GM23338 (cell line): Measurements from ENCODE around the gene ECM2. TPM values are rescaled to one million over a fixed set of nuclear protein-coding genes. Genes with fewer than 3 reads are reported as not detected.

Experiments used
- ATAC-seq: fragments of 200-7000 bp; cut with Tn5 transposase; 3 replicates; pipeline ENCODE4 v1.9.1; 2020
- DNase-seq: peaks from one replicate; pipeline ENCODE4 v3.0.0-alpha.2; 2015; ENCODE audit warnings: low spot score
- H2AFZ ChIP-seq: fragments of 200-600 bp; sonication (generic); 2 replicates; pipeline ENCODE4 v1.8.0; 2016; ENCODE audit warnings: antibody characterized with exemption, mild to moderate bottlenecking, moderate library complexity
- H3F3A ChIP-seq: fragments of 200-600 bp; sonication (generic); replicated peaks from 2 replicates; pipeline ENCODE4 v1.8.0; 2017; ENCODE audit warnings: antibody characterized with exemption, mixed run types, low read depth
- H3K27ac ChIP-seq: fragments of 200-600 bp; sonication (generic); 2 replicates; pipeline ENCODE4 v1.6.1; 2016; ENCODE audit warnings: low read depth
- H3K27me3 ChIP-seq: fragments of 200-600 bp; sonication (generic); 2 replicates; pipeline ENCODE4 v1.8.0; 2016; ENCODE audit warnings: mild to moderate bottlenecking, mixed run types, moderate library complexity; ENCODE audit not compliant: insufficient read depth
- H3K36me3 ChIP-seq: fragments of 200-600 bp; sonication (generic); 2 replicates; pipeline ENCODE4 v1.8.0; 2016; ENCODE audit warnings: mild to moderate bottlenecking; ENCODE audit not compliant: insufficient read depth
- H3K4me1 ChIP-seq: fragments of 200-600 bp; sonication (generic); 2 replicates; pipeline ENCODE4 v1.8.0; 2016; ENCODE audit warnings: mild to moderate bottlenecking, moderate library complexity; ENCODE audit not compliant: insufficient read depth
- H3K4me2 ChIP-seq: fragments of 200-600 bp; sonication (generic); 2 replicates; pipeline ENCODE4 v1.7.1; 2017; ENCODE audit warnings: mixed run types
- H3K4me3 ChIP-seq: fragments of 200-600 bp; sonication (generic); 2 replicates; pipeline ENCODE4 v1.6.1; 2016; ENCODE audit warnings: mixed run types
- H3K79me2 ChIP-seq: fragments of 200-600 bp; sonication (generic); replicated peaks from 2 replicates; pipeline ENCODE4 v1.8.0; 2017; ENCODE audit warnings: mild to moderate bottlenecking; ENCODE audit not compliant: insufficient read depth
- H3K9me2 ChIP-seq: fragments of 200-600 bp; sonication (generic); 2 replicates; pipeline ENCODE4 v1.8.0; 2017; ENCODE audit not compliant: insufficient read depth
- H4K20me1 ChIP-seq: fragments of 200-600 bp; sonication (generic); replicated peaks from 2 replicates; pipeline ENCODE4 v1.8.0; 2017; ENCODE audit warnings: mild to moderate bottlenecking; ENCODE audit not compliant: insufficient read depth
- H3K27ac Mint-ChIP-seq: 2 replicates; pipeline ENCODE4 v1.8.0; 2020; ENCODE audit warnings: inconsistent platforms, mild to moderate bottlenecking, moderate library complexity, mixed read lengths
- H3K27me3 Mint-ChIP-seq: 3 replicates; pipeline ENCODE4 v1.8.0; 2022; ENCODE audit warnings: low read depth, mild to moderate bottlenecking, moderate library complexity, mixed read lengths, inconsistent platforms; ENCODE audit not compliant: insufficient read depth, poor library complexity
- H3K36me3 Mint-ChIP-seq: 3 replicates; pipeline ENCODE4 v1.8.0; 2021; ENCODE audit warnings: low read depth, mild to moderate bottlenecking, inconsistent platforms, moderate library complexity, mixed read lengths
- H3K4me1 Mint-ChIP-seq: 3 replicates; pipeline ENCODE4 v1.8.0; 2020; ENCODE audit warnings: mild to moderate bottlenecking, inconsistent platforms, mixed read lengths
- H3K4me3 Mint-ChIP-seq: 3 replicates; pipeline ENCODE4 v1.8.0; 2021; ENCODE audit warnings: moderate library complexity, mild to moderate bottlenecking, inconsistent platforms, mixed read lengths
- H3K9me3 Mint-ChIP-seq: 3 replicates; pipeline ENCODE4 v1.8.0; 2020; ENCODE audit warnings: moderate library complexity, mild to moderate bottlenecking, inconsistent platforms, mixed read lengths
- CREB1 ChIP-seq: fragments of 250-450 bp; sonication (Bioruptor Pico); IDR thresholded peaks from 2 replicates; pipeline ENCODE4 v1.5.0; 2020; ENCODE audit warnings: low read depth, mild to moderate bottlenecking, moderate library complexity
- EZH2 ChIP-seq: fragments of 200-600 bp; sonication (generic); IDR thresholded peaks from one replicate; pipeline ENCODE4 v1.8.0; 2017; ENCODE audit warnings: antibody characterized with exemption, mild to moderate bottlenecking, low read depth; ENCODE audit not compliant: unreplicated experiment
- JUNB ChIP-seq: IDR thresholded peaks from one replicate; pipeline ENCODE4 v1.6.1; 2016; ENCODE audit warnings: antibody characterized with exemption; ENCODE audit not compliant: unreplicated experiment
- NANOG ChIP-seq: IDR thresholded peaks from 2 replicates; pipeline ENCODE4 v1.6.1; 2016; ENCODE audit warnings: antibody characterized with exemption, borderline replicate concordance
- POLR2AphosphoS5 ChIP-seq: IDR thresholded peaks from 2 replicates; pipeline ENCODE4 v1.6.1; 2016; ENCODE audit warnings: antibody characterized with exemption, low read depth
- STAT1 ChIP-seq: IDR thresholded peaks from one replicate; pipeline ENCODE4 v1.6.1; 2016; ENCODE audit warnings: antibody characterized with exemption; ENCODE audit not compliant: unreplicated experiment
- ZNF114 ChIP-seq: fragments of 250-450 bp; sonication (Bioruptor Pico); IDR thresholded peaks from 2 replicates; pipeline ENCODE4 v1.5.0; 2020; ENCODE audit warnings: mild to moderate bottlenecking, moderate library complexity
- ZNF331 ChIP-seq: fragments of 250-450 bp; sonication (Bioruptor Pico); IDR thresholded peaks from 2 replicates; pipeline ENCODE4 v1.5.0; 2020; ENCODE audit warnings: low read depth, mild to moderate bottlenecking, moderate library complexity
- polyA plus RNA-seq: library from polyadenylated mRNA; unstranded; fragments of >200 nt; fragmentation: Nextera tagmentation; extraction: Ambion mirVana; gene quantifications from 2 replicates; pipeline ENCODE4 v1.2.1, GENCODE V29; 2016
- total RNA-seq: library from RNA; depleted of rRNA; stranded (reverse); fragments of >200 nt; shearing (Covaris generic); gene quantifications from 2 replicates; pipeline ENCODE4 v1.2.3, GENCODE V29; 2014
- TF ChIP-seq, protein P1 (sequence below): fragments of 250-450 bp; sonication (Bioruptor Pico); IDR thresholded peaks from 2 replicates; pipeline ENCODE4 v1.5.0; 2020; ENCODE audit warnings: mild to moderate bottlenecking, moderate library complexity
- TF ChIP-seq, protein P2 (sequence below), 2 experiments: fragments of 200-600 bp in 1 of 2; sonication (generic) in 1 of 2; conservative IDR thresholded peaks; 2 replicates each; pipeline versions ENCODE4 v1.5.1 to v1.6.1; 2016 to 2017; ENCODE audit warnings: antibody characterized with exemption in 2 of 2, low read depth in 2 of 2, mild to moderate bottlenecking in 2 of 2, moderate library complexity in 1 of 2
- TF ChIP-seq, protein P3 (sequence below): IDR thresholded peaks from 2 replicates; pipeline ENCODE4 v1.6.1; 2016; ENCODE audit warnings: antibody characterized with exemption
- TF ChIP-seq, protein P4 (sequence below): IDR thresholded peaks from one replicate; pipeline ENCODE4 v1.6.1; 2018; ENCODE audit warnings: antibody characterized with exemption; ENCODE audit not compliant: unreplicated experiment

Gene ECM2
- total and polyA plus RNA-seq, 2 experiments from 2014 or later: 0.79 TPM; not detected in 1

DNA sequence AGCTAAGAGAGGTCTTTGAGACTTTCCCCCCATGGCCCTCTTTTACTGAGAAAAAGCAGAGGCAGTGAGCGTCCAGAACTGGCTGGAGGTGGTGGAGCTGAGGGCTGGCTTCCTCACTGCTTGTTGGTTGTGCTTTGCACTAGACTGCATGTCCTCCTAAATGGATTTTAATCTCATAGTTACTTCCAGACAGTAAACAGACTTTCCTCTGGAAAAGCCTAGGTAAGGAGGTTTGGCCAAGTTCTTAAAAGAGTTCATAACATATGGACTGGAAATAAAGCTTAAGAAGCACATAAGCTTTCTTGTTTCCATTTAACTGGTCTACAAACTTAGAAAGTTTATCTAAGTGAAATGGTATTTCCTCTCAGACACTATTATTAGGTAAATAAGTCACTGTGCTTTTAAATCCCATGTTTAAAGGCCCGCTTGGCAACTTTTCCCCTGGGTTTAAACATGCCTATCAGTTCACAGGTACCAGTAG is 55.5 kb downstream of the ECM2 start (continued):
- TF ChIP-seq, protein P1, sequence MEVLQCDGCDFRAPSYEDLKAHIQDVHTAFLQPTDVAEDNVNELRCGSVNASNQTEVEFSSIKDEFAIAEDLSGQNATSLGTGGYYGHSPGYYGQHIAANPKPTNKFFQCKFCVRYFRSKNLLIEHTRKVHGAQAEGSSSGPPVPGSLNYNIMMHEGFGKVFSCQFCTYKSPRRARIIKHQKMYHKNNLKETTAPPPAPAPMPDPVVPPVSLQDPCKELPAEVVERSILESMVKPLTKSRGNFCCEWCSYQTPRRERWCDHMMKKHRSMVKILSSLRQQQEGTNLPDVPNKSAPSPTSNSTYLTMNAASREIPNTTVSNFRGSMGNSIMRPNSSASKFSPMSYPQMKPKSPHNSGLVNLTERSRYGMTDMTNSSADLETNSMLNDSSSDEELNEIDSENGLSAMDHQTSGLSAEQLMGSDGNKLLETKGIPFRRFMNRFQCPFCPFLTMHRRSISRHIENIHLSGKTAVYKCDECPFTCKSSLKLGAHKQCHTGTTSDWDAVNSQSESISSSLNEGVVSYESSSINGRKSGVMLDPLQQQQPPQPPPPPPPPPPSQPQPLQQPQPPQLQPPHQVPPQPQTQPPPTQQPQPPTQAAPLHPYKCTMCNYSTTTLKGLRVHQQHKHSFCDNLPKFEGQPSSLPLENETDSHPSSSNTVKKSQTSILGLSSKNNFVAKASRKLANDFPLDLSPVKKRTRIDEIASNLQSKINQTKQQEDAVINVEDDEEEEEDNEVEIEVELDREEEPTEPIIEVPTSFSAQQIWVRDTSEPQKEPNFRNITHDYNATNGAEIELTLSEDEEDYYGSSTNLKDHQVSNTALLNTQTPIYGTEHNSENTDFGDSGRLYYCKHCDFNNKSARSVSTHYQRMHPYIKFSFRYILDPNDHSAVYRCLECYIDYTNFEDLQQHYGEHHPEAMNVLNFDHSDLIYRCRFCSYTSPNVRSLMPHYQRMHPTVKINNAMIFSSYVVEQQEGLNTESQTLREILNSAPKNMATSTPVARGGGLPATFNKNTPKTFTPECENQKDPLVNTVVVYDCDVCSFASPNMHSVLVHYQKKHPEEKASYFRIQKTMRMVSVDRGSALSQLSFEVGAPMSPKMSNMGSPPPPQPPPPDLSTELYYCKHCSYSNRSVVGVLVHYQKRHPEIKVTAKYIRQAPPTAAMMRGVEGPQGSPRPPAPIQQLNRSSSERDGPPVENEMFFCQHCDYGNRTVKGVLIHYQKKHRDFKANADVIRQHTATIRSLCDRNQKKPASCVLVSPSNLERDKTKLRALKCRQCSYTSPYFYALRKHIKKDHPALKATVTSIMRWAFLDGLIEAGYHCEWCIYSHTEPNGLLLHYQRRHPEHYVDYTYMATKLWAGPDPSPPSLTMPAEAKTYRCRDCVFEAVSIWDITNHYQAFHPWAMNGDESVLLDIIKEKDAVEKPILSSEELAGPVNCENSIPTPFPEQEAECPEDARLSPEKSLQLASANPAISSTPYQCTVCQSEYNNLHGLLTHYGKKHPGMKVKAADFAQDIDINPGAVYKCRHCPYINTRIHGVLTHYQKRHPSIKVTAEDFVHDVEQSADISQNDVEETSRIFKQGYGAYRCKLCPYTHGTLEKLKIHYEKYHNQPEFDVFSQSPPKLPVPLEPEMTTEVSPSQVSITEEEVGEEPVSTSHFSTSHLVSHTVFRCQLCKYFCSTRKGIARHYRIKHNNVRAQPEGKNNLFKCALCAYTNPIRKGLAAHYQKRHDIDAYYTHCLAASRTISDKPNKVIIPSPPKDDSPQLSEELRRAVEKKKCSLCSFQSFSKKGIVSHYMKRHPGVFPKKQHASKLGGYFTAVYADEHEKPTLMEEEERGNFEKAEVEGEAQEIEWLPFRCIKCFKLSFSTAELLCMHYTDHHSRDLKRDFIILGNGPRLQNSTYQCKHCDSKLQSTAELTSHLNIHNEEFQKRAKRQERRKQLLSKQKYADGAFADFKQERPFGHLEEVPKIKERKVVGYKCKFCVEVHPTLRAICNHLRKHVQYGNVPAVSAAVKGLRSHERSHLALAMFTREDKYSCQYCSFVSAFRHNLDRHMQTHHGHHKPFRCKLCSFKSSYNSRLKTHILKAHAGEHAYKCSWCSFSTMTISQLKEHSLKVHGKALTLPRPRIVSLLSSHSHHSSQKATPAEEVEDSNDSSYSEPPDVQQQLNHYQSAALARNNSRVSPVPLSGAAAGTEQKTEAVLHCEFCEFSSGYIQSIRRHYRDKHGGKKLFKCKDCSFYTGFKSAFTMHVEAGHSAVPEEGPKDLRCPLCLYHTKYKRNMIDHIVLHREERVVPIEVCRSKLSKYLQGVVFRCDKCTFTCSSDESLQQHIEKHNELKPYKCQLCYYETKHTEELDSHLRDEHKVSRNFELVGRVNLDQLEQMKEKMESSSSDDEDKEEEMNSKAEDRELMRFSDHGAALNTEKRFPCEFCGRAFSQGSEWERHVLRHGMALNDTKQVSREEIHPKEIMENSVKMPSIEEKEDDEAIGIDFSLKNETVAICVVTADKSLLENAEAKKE (CRISPR knock-in tag): no peak
- TF ChIP-seq JUNB (no peak), NANOG (no peak), POLR2AphosphoS5 (no peak)

DNA sequence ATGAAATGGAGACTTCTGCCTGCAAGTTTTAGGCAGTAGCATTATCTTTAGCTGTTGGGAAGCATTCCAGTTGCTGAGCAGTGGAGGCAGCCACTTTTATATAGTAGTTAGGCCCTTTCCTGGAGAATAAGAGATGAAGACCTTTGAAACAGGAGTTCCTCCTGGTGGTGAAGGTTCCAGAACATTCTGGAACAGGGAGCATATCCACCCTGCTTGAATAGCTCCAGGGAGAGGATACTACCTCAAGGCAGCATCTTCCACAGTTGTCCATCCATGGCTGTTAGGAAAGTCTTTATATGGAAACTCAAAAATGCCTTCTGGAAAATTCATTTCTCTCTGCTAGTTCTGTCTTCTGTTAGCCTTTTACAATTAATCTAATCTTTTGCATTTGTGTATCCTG is 56.4 kb downstream of the ECM2 start:
- Histone ChIP-seq H3F3A (no peaks in the 10 kb centered on the region), H4K20me1 (no peaks in the 10 kb centered on the region), H3K27me3 (no peaks in the 10 kb centered on the region), H3K27ac (no peak overlapping the region), H2AFZ (no peak overlapping the region), H3K36me3 (no peaks in the 10 kb centered on the region), H3K4me1 (peaks cover 23% of the 10 kb centered on the region), H3K4me3 (no peak overlapping the region), H3K4me2 (no peak overlapping the region), H3K79me2 (no peaks in the 10 kb centered on the region), H3K9me2 (no peaks in the 10 kb centered on the region)
- ATAC-seq (no peak), DNase-seq (no peak)
- no peak overlapping the region for H3K27ac Mint-ChIP-seq
- H3K27me3 Mint-ChIP-seq: no peaks in the 10 kb centered on the region
- peaks cover 12% of the 10 kb centered on the region for H3K4me1 Mint-ChIP-seq
- H3K9me3 Mint-ChIP-seq: no peaks in the 10 kb centered on the region
- no peak overlapping the region for H3K4me3 Mint-ChIP-seq
- H3K36me3 Mint-ChIP-seq: no peaks in the 10 kb centered on the region
- TF ChIP-seq ZNF331 (CRISPR knock-in tag) (no peak), NANOG (no peak), ZNF114 (CRISPR knock-in tag) (no peak), CREB1 (CRISPR knock-in tag) (no peak), POLR2AphosphoS5 (no peak), JUNB (no peak), EZH2 (no peak), STAT1 (no peak)
- TF ChIP-seq, protein P2, sequence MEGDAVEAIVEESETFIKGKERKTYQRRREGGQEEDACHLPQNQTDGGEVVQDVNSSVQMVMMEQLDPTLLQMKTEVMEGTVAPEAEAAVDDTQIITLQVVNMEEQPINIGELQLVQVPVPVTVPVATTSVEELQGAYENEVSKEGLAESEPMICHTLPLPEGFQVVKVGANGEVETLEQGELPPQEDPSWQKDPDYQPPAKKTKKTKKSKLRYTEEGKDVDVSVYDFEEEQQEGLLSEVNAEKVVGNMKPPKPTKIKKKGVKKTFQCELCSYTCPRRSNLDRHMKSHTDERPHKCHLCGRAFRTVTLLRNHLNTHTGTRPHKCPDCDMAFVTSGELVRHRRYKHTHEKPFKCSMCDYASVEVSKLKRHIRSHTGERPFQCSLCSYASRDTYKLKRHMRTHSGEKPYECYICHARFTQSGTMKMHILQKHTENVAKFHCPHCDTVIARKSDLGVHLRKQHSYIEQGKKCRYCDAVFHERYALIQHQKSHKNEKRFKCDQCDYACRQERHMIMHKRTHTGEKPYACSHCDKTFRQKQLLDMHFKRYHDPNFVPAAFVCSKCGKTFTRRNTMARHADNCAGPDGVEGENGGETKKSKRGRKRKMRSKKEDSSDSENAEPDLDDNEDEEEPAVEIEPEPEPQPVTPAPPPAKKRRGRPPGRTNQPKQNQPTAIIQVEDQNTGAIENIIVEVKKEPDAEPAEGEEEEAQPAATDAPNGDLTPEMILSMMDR (conservative IDR thresholded peaks at IDR 0.05; ENCODE audit: low read depth in 2 of 2): no peak
- TF ChIP-seq, protein P3, sequence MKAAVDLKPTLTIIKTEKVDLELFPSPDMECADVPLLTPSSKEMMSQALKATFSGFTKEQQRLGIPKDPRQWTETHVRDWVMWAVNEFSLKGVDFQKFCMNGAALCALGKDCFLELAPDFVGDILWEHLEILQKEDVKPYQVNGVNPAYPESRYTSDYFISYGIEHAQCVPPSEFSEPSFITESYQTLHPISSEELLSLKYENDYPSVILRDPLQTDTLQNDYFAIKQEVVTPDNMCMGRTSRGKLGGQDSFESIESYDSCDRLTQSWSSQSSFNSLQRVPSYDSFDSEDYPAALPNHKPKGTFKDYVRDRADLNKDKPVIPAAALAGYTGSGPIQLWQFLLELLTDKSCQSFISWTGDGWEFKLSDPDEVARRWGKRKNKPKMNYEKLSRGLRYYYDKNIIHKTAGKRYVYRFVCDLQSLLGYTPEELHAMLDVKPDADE: no peak
- TF ChIP-seq, protein P4, sequence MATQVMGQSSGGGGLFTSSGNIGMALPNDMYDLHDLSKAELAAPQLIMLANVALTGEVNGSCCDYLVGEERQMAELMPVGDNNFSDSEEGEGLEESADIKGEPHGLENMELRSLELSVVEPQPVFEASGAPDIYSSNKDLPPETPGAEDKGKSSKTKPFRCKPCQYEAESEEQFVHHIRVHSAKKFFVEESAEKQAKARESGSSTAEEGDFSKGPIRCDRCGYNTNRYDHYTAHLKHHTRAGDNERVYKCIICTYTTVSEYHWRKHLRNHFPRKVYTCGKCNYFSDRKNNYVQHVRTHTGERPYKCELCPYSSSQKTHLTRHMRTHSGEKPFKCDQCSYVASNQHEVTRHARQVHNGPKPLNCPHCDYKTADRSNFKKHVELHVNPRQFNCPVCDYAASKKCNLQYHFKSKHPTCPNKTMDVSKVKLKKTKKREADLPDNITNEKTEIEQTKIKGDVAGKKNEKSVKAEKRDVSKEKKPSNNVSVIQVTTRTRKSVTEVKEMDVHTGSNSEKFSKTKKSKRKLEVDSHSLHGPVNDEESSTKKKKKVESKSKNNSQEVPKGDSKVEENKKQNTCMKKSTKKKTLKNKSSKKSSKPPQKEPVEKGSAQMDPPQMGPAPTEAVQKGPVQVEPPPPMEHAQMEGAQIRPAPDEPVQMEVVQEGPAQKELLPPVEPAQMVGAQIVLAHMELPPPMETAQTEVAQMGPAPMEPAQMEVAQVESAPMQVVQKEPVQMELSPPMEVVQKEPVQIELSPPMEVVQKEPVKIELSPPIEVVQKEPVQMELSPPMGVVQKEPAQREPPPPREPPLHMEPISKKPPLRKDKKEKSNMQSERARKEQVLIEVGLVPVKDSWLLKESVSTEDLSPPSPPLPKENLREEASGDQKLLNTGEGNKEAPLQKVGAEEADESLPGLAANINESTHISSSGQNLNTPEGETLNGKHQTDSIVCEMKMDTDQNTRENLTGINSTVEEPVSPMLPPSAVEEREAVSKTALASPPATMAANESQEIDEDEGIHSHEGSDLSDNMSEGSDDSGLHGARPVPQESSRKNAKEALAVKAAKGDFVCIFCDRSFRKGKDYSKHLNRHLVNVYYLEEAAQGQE: no peak
